GM12864 (cell line): ENCODE results near the gene WDR45B.

Source experiments
- DNase-seq: peaks from one replicate; pipeline ENCODE4 v3.0.0-alpha.2; 2011; ENCODE audit warnings: low read depth
- H3K4me3 ChIP-seq: 2 replicates; pipeline ENCODE4 v1.5.1; 2011; ENCODE audit warnings: mild to moderate bottlenecking, low read depth, low read length, control low read depth
- CTCF ChIP-seq: IDR thresholded peaks from 2 replicates; pipeline ENCODE4 v1.5.1; 2011; ENCODE audit warnings: low read depth, mild to moderate bottlenecking, moderate library complexity, low read length, control low read depth, inconsistent platforms; ENCODE audit errors: missing control alignments

Gene WDR45B

GRCh38 chr17:82663381-82664275, 15.4 kb upstream of the WDR45B start:
- H3K4me3 ChIP-seq, result no peak overlapping the region
- no peak for TF ChIP-seq CTCF
- DNase-seq, result no peak

GRCh38 chr17:82662711-82663261, 14.5 kb upstream of the WDR45B start:
- no peak for TF ChIP-seq CTCF
- DNase-seq, result no peak
- no peak overlapping the region for H3K4me3 ChIP-seq

GRCh38 chr17:82661717-82662683, 13.8 kb upstream of the WDR45B start:
- no peak overlapping the region for H3K4me3 ChIP-seq
- no peak for TF ChIP-seq CTCF
- DNase-seq, result no peak

GRCh38 chr17:82659886-82660285, 11.6 kb upstream of the WDR45B start:
- DNase-seq, result no peak
- no peak for TF ChIP-seq CTCF
- H3K4me3 ChIP-seq, result no peak overlapping the region

- H3K4me3 ChIP-seq, result no peak overlapping the region
- no peak for DNase-seq
- TF ChIP-seq CTCF, result no peak
Observed at GRCh38 chr17:82658796-82659452, 10.7 kb upstream of the WDR45B start.

- no peak overlapping the region for H3K4me3 ChIP-seq
- DNase-seq, result no peak
- no peak for TF ChIP-seq CTCF
Observed at GRCh38 chr17:82658331-82658730, 10.1 kb upstream of the WDR45B start.
